KMS-11 (cell line): ENCODE results near the gene CD9.

Experiments used
- H2AFZ ChIP-seq: fragments of 200-600 bp; sonication (generic); 2 replicates; pipeline ENCODE4 v1.6.1; 2016; ENCODE audit warnings: antibody characterized with exemption, mixed run types, low read depth
- H3K27ac ChIP-seq: fragments of 200-600 bp; sonication (generic); 2 replicates; pipeline ENCODE4 v1.6.1; 2016; ENCODE audit warnings: mild to moderate bottlenecking, mixed run types
- H3K27me3 ChIP-seq: fragments of 200-600 bp; sonication (generic); 2 replicates; pipeline ENCODE4 v1.6.1; 2017; ENCODE audit warnings: mild to moderate bottlenecking, low read depth, mixed run types, moderate library complexity; ENCODE audit not compliant: insufficient read depth
- H3K36me3 ChIP-seq: fragments of 200-600 bp; sonication (generic); 2 replicates; pipeline ENCODE4 v1.6.1; 2017; ENCODE audit warnings: mild to moderate bottlenecking, mixed run types; ENCODE audit not compliant: insufficient read depth
- H3K4me1 ChIP-seq: fragments of 200-600 bp; sonication (generic); 2 replicates; pipeline ENCODE4 v1.6.1; 2016; ENCODE audit warnings: mild to moderate bottlenecking, low read depth, mixed run types; ENCODE audit not compliant: poor library complexity, severe bottlenecking
- H3K4me2 ChIP-seq: fragments of 200-600 bp; sonication (generic); 2 replicates; pipeline ENCODE4 v1.7.0; 2016; ENCODE audit warnings: mild to moderate bottlenecking, mixed run types
- H3K4me3 ChIP-seq: fragments of 200-600 bp; sonication (generic); IDR thresholded peaks from 2 replicates; pipeline ENCODE4 v1.6.1; 2017; ENCODE audit warnings: low read depth, low read length, mixed read lengths; ENCODE audit not compliant: insufficient read depth
- H3K79me2 ChIP-seq: fragments of 200-600 bp; sonication (generic); 2 replicates; pipeline ENCODE4 v1.6.1; 2016; ENCODE audit warnings: low read depth, mixed run types; ENCODE audit not compliant: insufficient read depth
- H3K9ac ChIP-seq: fragments of 200-600 bp; sonication (generic); 2 replicates; pipeline ENCODE4 v1.6.1; 2016; ENCODE audit warnings: mild to moderate bottlenecking, mixed run types
- H4K20me1 ChIP-seq: fragments of 200-600 bp; sonication (generic); 2 replicates; pipeline ENCODE4 v1.6.1; 2016; ENCODE audit warnings: mild to moderate bottlenecking, mixed run types; ENCODE audit not compliant: insufficient read depth
- CTCF ChIP-seq: fragments of 200-600 bp; sonication (generic); conservative IDR thresholded peaks from 2 replicates; pipeline ENCODE4 v1.6.1; 2017; ENCODE audit warnings: low read depth, mild to moderate bottlenecking, antibody characterized with exemption, low read length, moderate library complexity, mixed read lengths

CD9 gene

GRCh38 chr12:6229224-6230218, 29.3 kb downstream of the CD9 start:
- Histone ChIP-seq H2AFZ (no peak overlapping the region), H3K4me1 (peaks cover 42% of the 10 kb centered on the region)

GRCh38 chr12:6230321-6231110, 30.3 kb downstream of the CD9 start:
- Histone ChIP-seq H2AFZ (peak overlapping the region; percentile 50; the same call in 1 of the 2 replicates), H3K4me2 (peak overlapping the region; percentile 62), H3K4me1 (peaks cover 51% of the 10 kb centered on the region), H4K20me1 (no peaks in the 10 kb centered on the region), H3K4me3 (no peak overlapping the region), H3K9ac (peak overlapping the region; percentile 30; the same call in 1 of the 2 replicates), H3K79me2 (no peaks in the 10 kb centered on the region), H3K36me3 (no peaks in the 10 kb centered on the region), H3K27me3 (no peaks in the 10 kb centered on the region), H3K27ac (peak overlapping the region; percentile 72)
- no peak for TF ChIP-seq CTCF

More at GRCh38 chr12:6229224-6230218, 29.3 kb downstream of the CD9 start:
- H3K27ac ChIP-seq = peak overlapping the region; percentile 72; the same call in 1 of the 2 replicates
- no peak overlapping the region; the same call in 1 of the 2 replicates for H3K4me2 ChIP-seq
- TF ChIP-seq CTCF = no peak
- no peak overlapping the region for H3K4me3 ChIP-seq
- H3K9ac ChIP-seq = no peak overlapping the region
- no peaks in the 10 kb centered on the region for H3K79me2 ChIP-seq
- no peaks in the 10 kb centered on the region for H3K36me3 ChIP-seq
- no peaks in the 10 kb centered on the region for H4K20me1 ChIP-seq
- no peaks in the 10 kb centered on the region for H3K27me3 ChIP-seq

GRCh38 chr12:6231359-6232268, 31.4 kb downstream of the CD9 start:
- Histone ChIP-seq H3K36me3 (no peaks in the 10 kb centered on the region), H3K4me2 (peak overlapping the region; percentile 62), H4K20me1 (no peaks in the 10 kb centered on the region), H3K4me1 (peaks cover 62% of the 10 kb centered on the region), H3K79me2 (no peaks in the 10 kb centered on the region), H2AFZ (no peak overlapping the region), H3K9ac (no peak overlapping the region), H3K27me3 (no peaks in the 10 kb centered on the region), H3K4me3 (no peak overlapping the region), H3K27ac (peak overlapping the region; percentile 72; the same call in 1 of the 2 replicates)
- TF ChIP-seq CTCF = no peak
